Measurements from ENCODE around the gene TP73.

The TP73 gene

GRCh38 chr1:3771108-3772026 is 119.1 kb downstream of the TP73 start:
- DNase-seq, result no peak

- DNase-seq, result peak; percentile 77 to 79
Observed at GRCh38 chr1:3772027-3772714, 119.9 kb downstream of the TP73 start.

GRCh38 chr1:3772715-3773571 is 120.6 kb downstream of the TP73 start, which contains the start of gene SMIM1:
SMIM1 (plus strand) TSS chr1:3772749; CDS start chr1:3775374, 2,625 bp downstream.
- DNase-seq, result no peak

GRCh38 chr1:3773572-3774275 is 121.4 kb downstream of the TP73 start:
- DNase-seq, result no peak

- DNase-seq, result no peak
Observed at GRCh38 chr1:3774276-3774945, 122.1 kb downstream of the TP73 start.

GRCh38 chr1:3774946-3775489 is 122.7 kb downstream of the TP73 start:
- no peak for DNase-seq

- DNase-seq, result peak; percentile 33 to 46
Observed at GRCh38 chr1:3775490-3776230, 123.3 kb downstream of the TP73 start.

GRCh38 chr1:3776231-3776961 is 124.1 kb downstream of the TP73 start:
- DNase-seq, result no peak

- no peak for DNase-seq
Observed at GRCh38 chr1:3777078-3777547, 124.8 kb downstream of the TP73 start.

- DNase-seq, result no peak
Observed at GRCh38 chr1:3777647-3778589, 125.6 kb downstream of the TP73 start.

- no peak for DNase-seq
Observed at GRCh38 chr1:3778590-3779264, 126.4 kb downstream of the TP73 start.

GRCh38 chr1:3779265-3779911 is 127.1 kb downstream of the TP73 start:
- no peak for DNase-seq

GRCh38 chr1:3779912-3780416 is 127.6 kb downstream of the TP73 start:
- no peak for DNase-seq

GRCh38 chr1:3780901-3781300 is 128.6 kb downstream of the TP73 start:
- no peak for DNase-seq

- no peak for DNase-seq
Observed at GRCh38 chr1:3783651-3784474, 131.5 kb downstream of the TP73 start.

GRCh38 chr1:3785045-3785444 is 132.7 kb downstream of the TP73 start:
- DNase-seq, result no peak

Measured in activated CD4-positive, alpha-beta T cell treated with anti-CD3 and anti-CD28 coated beads, Interleukin-2, amount 50 U/mL, for 4 hours (primary cell).